ENCODE data around the gene UBE2L5.

UBE2L5 gene

GRCh38 chr13:30406779-30407416 is 15.4 kb upstream of the UBE2L5 start:
- DNase-seq (ENCODE audit: low spot score), result no peak

DNA sequence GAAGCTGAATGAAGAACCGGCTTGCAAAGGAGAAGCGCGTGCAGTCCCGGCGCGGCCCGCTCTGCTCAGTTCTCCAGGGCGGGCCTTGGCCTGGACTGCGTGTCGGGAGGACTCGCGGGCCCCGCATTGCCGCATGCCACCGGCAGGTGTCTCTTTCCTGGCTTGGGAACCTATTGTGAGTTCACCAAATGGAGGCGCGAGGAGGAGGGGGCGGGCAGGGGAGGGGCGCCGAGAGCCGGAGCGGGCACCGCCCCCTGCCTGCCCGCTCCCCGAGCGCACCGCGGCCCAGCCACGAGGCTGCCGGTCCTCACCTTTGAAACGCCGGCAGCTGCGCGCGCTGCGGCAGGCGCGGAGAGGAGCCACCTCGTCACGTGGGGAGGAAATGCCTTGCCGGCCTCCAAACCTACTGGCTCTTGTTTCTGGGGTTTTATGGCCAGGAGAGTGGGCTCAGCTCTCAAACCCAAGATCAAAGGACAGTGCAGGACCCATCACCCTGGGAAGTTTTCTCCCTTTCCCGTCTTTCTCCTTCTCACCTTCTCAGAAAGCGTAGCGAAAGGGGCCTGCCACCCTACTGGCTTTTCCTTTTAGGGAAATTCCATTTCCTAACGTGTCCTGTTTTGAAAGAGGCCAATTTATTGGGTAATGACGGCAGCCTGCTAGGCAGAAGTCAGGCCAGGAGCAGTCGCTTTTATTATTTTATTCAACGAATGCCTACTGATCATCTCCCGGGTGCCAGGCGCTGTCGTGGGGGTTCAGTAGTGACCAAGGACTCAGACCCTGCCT is 13.8 kb upstream of the UBE2L5 start:
- peak; percentile 94 for DNase-seq (ENCODE audit: low spot score)

- DNase-seq (ENCODE audit: low spot score), result no peak
These were observed 12.2 kb upstream of the UBE2L5 start for GRCh38 chr13:30409886-30410704.

GRCh38 chr13:30410705-30411125 is 11.6 kb upstream of the UBE2L5 start:
- no peak for DNase-seq (ENCODE audit: low spot score)

DNA sequence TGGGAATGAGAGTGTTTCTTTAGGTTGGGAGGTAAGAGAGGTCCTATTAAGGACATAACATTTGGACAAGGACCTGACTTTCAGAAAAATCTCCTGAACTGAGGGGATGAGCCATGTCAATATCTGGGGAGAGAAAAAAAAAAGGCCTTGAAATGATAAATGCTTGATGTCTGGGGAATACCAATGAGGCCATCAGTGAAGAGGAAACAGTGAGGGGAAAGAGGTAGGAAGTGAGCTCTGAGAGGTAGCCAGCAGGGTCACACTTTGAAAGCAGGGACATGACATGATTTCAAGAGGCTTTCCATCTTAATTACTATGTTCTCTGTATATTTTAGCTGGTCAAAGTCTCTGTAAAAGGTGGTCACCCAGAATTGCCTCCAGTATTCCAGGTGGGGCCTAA is 9.9 kb upstream of the UBE2L5 start:
- no peak for DNase-seq (ENCODE audit: low spot score)

DNA sequence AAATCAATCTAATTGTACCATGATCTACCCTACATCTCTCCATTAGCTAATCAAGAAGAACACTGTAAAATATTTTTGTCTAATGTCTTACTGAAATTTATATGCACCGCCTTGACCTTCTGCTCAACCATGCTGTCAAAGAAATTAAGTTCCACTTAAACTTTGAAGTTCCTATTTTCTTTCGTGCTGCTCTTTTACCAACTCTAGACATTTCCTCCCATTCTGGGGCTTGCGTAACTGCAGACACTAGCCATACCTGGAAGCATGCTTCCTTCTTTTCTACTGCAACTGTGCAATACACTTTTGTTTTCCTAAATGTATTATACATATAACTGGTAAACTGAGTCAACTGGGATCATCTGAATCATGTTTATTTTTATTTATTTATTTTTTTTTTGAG is 8.5 kb upstream of the UBE2L5 start:
- no peak for DNase-seq (ENCODE audit: low spot score)

GRCh38 chr13:30415430-30416030 is 6.8 kb upstream of the UBE2L5 start:
- DNase-seq (ENCODE audit: low spot score), result no peak

DNA sequence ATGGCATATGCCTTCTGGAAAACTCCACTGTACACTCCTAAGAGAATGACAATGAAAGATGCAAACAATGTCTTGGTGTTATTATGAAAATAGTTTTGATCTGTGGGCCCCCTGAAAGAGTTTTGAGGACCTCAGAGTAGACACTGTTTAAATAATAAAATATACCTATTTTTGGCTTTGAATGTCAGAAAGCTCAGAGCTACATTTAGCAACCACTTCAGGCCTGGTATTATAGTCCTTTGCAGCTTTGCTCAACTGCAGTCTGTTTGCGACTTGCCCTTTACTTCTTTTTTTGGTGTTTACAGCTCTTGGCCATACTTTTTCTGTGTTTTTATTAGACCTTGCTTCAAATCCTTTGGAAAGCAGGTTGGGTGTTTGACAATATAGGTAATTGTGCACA is 5.8 kb upstream of the UBE2L5 start:
- no peak for DNase-seq (ENCODE audit: low spot score)

GRCh38 chr13:30418075-30418716 is 4.1 kb upstream of the UBE2L5 start:
- no peak for DNase-seq (ENCODE audit: low spot score)

DNA sequence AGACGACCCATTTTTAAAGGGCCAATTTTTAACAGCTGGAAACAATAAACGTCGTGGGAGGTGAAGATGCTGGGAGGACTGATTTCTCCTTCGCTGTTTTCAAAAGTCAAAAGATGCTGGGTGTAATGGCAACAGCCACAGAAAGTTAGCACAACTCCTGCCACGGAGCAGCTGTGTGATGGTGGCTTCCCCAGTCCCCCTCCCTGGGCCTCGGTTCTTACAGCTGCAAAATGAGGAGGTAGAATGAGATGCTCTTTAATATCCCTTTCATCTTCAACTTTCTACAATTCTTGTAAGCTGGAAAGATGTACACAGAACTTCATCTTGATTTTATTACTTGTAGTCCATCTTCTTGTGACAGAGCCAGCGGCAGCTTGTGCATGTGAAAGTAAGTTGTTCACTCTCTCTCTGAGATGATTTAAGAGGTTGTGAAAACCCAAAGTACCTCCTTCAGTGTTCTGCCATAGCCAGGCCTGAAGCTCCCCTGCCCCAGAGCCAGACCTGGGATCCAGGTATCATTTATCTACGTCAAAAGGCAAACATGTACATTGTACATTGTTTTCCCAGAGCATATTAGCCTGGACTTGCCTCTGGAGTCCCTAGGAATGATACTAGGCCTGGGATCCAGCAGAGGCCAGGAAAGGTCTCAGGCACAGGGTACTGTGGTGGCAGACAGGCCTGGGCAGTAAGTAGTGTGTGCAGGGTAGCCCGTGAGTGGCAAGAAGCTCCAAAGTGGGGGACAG is 3.4 kb upstream of the UBE2L5 start:
- no peak for DNase-seq (ENCODE audit: low spot score)

DNA sequence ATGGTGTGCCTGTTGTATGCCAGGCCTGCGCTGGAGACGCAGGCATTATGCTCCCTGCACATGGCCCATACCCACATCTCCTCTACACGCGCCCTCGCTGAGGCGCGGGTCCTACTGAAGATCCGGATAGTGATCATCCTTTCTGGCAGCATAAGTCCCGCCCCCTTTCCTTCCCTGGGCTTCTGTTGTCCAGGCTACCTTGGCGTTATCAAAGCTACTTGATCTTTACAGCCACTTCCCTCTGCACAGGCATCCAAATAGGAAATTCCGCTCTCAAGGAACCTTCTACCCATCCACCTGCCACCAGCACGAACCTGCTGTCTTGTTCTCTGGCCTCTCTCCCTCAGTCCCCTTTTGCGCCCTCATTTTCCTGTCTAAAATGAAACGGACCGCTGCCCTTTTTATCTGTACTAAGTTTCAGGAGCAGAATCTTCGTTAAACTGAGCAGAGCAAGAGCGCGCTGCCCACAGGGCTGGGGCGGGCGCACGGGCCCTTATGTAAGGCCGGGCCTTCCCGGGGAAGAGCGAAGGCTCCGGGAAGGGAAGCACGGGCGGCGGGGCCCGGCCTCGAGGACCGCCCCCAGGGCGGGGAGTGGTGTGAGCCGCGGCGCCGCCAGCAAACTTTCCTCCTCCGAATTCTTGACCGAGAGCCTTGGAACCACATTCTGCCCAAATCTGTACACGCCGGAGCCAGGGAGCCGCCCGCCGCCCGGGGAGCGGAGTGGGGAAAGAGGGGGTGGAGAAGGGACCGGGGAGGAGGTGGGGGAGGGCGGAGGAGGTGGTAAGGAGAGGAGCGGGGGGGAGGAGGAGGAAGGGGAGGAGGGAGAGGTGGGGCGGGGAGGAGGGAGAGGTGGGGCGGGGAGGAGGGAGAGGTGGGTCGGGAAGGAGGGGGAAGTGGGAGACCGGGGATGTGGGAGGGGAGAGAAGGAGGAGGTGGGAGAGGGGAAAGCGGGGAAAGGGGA is 920 bp upstream of the UBE2L5 start:
- peak; percentile 32 for DNase-seq (ENCODE audit: low spot score)

DNA sequence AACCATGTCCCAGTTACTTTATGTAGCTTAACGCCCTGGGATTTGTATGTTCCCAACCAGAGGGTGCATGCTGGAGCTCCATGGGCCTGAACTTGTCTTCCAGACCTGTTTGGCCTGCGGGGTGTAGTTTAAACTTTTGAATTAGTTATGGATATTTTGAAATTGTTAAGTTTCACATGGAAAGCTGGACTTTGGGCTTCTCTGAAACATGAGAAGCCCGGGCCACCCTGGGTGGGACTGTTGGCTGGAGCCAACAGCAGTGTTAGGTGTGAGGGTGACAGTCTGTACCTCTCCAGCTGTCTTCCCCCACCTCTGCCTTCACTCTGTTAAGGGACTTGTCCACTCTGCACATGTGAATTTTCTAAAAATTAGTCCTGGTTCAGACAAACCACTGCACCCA is 1.6 kb downstream of the UBE2L5 start:
- no peak for DNase-seq (ENCODE audit: low spot score)

- DNase-seq (ENCODE audit: low spot score), result no peak
These were observed 6.9 kb downstream of the UBE2L5 start for GRCh38 chr13:30429235-30429634.

DNA sequence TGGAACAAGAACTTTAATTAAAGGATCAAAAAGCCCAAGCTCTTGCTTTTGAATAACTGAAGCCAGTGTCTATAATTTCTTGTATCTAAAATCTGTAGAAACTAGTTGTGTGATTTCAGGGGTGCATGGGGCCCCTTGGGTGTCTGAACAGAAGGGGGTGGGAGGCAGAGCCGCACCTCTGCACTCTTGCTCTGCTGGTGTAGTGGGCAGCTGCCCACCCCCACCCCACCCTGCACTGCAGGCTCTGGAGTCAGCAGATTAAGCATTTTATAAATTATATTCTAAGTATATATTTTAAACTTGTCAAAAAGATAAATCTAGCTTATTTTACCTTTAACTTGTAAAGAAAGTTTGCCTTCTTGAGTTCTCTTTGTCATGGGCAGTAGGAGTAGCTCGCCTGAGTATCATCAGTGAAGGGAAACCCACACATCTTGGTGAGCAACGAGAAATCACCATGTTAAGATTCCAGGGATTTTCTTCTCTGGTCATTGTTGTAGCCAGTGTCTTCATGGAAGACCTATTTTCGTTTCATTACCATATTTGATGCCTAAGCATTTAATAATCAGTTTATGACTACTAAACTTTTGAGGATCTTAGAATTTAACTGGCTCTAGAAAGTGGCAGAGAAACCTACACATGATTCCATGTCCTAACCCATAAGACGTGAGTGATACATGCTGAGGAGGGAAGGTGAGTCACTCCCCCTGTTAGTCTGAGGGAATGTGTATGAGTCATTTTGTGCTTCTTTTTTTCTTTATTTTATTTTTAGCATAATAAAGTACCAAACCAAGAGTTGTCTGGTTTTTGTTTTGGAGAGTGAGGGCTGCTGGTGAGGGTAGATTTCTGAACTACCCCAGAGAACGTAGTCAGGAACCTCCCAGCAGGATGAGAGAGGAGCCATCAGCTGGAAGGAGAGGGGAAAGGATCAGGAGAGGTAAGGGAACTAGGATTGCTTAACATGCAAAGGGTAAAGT is 7.7 kb downstream of the UBE2L5 start:
- peak; percentile 68 for DNase-seq (ENCODE audit: low spot score)

DNA sequence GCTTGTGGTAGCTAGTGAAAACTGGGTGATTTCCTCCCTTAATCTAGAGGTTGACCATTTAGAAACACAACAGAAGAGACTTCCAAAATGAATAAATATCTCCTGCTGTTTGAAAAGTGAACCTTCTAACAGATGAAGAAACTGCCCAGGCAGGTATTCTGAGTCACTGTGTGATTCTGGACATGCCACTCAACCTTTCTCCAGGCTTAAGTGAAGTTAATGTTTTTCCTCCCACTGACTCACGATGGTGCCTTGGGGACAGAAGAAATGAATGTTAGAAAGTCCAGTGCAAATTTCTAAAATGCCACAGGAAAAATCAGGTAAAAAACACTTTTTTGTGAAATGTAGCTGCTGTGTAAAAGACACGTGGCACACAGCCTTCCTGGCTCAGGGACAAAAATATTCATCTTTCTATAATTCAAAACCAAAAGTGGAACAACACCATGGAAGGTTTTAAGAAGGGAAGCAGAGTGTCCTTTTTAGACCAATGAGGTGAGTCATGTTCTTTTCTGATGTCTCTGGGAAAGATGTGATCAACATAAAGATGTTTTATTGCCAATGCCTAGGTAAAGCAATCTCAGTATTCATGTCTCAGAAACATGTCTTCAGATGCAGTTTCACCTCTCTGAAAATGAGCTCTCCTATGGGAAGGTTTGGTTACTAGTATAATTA is 9.1 kb downstream of the UBE2L5 start:
- DNase-seq (ENCODE audit: low spot score), result no peak

DNA sequence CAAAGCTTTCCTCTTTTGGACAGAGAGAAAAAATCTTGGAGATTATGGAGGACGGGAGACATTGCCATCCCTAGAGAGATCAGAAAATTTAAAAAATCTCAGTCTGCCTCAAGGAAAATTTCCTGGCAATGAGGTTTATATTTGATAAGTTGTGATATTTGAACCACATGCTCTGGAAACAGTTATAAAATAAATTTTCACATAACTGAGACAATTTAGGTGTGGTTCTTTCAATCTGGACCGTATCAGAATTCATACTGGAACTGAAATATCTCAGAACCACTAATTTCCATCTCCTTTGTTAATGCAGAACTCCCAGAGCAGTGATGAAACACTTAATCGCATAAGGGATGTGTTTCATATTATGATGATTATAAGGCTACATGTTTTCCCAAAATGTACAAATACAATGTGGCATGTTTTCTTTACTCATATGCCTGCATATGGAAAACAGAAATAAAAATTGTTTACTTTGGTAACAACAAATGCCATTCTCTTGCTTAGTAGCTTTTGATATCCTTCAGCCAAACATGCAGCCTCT is 13.7 kb downstream of the UBE2L5 start:
- no peak for DNase-seq (ENCODE audit: low spot score)

GRCh38 chr13:30437177-30437576 is 14.9 kb downstream of the UBE2L5 start:
- no peak for DNase-seq (ENCODE audit: low spot score)

DNA sequence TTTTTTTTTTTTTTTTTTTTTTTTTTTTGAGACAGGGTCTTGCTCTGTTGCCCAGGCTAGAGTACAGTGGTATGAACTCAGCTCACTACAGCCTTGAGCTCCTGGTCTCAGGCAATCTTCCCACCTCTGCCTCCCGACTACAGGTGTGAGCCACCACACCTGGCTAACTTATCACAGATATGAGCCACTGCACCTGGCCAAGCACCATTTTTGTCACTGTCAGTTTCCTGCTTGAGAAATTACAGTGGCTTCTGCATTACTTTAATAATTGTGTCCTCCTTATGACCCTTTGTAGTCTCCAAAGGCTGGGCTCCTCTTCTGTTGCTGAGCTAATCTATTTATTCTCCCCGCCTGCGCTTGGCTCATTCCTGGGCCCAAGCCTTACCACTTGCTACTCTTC is 16.0 kb downstream of the UBE2L5 start:
- DNase-seq (ENCODE audit: low spot score), result no peak
